Limb (tissue), 2 donors: ENCODE data around the gene RAPGEF2.
"Not testable (repeated sequence)": the region's sequence is repeated elsewhere in the genome, so short reads cannot be mapped to it uniquely, and the experiment has no call there.

ENCODE experiments used
- DNase-seq, 2 donors: peaks; one replicate each; pipeline ENCODE4 v3.0.0-alpha.2; 2016; ENCODE audit errors: extremely low spot score in 2 of 2

Gene RAPGEF2

DNA sequence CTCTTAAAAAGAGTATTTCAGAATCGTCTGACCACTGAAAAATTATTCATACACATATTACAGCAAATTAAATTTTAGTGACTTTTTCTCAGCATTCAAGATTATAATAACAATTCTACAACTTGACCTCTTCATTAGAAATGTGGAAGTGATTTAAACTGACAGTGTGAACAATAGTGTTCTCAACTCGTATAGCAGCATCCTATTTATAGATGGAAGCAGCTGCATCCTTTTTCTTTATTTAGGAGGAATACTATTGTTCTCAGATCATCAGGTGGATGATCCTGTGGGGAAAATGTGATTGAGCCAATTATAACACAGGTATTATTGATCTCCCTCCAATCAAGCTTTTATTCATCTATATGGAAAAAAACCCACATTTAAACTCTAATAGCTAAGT lies 56.7 kb downstream of the RAPGEF2 start:
- DNase-seq: no peak

DNA sequence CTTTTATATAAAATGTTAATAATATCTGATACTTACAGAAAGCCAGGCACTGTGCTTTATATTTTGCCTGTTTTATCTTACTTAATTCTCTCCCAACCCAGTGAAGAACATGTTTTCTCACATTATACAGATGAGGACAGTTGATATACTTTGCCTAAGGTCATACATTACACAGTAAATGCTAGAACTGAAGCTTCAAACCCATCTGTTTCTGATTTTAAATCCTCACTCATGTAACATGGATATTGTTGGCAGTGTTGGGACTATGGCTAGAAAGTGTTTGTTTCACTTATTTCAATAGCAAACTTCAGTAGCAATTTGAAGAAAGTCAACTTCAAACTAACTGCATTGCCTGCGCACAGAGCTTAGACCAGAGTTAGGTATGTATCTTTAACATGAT lies 57.4 kb downstream of the RAPGEF2 start:
- DNase-seq: no peak

DNA sequence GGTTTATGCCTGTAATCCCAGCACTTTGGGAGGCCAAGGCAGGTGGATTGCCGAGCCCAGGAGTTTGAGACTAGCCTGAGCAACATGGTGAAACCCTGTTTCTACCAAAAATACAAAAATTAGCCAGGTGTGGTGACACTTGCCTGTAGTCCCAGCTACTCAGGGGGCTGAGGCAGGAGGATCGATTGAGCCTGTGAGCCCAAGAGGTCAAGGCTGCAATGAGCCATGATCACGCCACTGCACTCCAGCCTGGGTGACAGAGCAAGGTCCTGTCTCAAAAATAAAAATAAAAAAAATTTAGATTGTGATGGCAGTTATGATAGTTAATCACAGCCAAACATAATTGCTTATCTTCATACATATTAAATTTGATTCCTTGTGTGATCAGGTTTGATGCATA lies 58.6 kb downstream of the RAPGEF2 start:
- not testable (repeated sequence) for DNase-seq

DNA sequence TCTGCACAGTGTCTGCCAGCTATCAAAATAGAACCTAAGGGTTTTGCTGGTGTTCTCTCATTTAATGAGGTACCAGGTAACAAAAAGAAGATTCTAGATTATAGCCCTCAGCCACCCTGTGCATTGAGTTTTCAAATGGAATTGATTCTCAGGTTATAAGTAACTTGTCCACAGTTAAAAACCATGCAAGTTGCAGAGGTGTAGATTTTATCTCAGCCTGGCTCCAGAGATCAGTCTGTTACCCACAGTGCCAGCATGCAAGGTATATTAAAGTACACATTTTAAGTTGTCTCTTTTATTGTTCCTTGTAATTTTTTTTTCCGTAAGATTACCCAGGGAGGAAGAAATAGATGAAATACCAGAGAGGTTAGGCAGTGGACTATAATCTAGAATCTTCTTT lies 59.7 kb downstream of the RAPGEF2 start:
- DNase-seq: no peak

DNA sequence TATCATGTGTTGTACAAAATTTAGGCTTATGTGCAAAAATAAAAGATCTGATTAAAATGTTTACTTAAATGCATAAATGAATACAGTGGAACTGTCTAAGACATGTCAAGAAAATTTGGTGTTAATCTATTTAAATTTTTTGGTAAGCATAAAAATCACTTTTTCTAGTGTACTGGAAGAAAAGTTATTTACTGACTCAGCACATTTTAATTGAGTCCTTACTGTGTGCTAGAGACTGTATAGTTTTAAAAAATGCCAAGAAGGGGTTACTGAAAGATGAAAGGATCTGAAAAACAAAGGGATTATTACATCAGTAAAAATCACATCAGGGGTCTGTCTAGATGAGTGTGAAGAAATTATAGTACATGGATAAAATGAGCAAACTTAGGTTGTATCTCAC lies 60.6 kb downstream of the RAPGEF2 start:
- no peak for DNase-seq

DNA sequence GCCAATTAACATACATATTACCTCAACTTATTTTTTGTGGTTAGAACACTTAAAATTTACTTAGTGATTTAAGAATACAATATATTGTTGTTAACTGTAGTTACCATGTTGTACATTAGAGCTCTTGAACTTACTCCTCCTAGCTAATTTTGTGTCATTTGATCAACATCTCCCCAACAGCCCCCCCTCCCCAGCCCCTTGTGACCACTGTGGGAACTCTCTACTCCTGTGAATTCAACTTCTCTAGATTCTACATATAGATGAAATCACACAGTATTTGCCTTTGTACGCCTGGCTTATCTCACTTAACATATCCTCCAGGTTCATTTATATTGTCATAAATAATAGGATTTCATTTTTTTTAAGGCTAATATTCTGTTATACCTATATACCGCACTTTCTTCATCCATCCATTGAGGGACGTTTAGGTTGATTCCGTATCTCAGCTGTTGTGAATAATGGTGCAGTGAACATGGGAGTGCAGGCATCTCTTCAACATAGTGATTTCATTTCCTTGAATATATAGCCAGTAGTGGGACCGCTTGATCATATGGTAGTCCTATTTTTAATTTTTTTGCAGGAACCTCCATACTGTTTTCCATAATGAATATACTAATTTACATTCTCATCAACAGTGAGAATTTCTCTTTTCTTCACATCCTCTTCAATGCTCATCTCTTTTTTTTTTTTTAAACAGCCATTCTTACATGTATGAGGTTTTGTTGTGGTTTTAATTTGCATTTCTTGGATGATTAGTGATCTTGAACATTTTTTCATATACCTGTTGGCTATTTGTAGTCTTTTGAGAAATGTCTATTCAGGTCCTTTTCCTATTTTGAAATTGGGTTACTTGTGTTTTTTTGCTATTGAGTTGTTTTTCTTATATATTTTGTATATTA lies 66.8 kb downstream of the RAPGEF2 start:
- DNase-seq: no peak

DNA sequence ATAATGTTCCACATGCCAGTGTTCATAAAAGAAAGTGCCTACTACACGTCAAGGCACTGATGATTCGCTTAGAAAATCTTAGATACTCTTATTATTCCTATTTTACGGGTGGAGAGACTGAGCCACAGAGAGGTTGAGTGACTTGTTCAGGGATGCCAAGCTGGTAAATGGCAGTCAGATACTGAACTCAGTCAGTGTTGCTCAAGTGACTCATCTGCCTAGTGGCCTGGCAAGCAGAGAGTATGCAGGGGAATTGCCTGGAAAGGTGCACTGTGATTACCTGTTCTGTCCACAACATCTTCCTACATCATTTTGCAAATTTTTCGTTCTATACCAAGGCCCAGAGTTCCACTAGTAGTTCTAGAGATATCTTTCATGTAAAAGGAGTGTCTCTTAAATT lies 68.4 kb downstream of the RAPGEF2 start:
- DNase-seq: no peak

DNA sequence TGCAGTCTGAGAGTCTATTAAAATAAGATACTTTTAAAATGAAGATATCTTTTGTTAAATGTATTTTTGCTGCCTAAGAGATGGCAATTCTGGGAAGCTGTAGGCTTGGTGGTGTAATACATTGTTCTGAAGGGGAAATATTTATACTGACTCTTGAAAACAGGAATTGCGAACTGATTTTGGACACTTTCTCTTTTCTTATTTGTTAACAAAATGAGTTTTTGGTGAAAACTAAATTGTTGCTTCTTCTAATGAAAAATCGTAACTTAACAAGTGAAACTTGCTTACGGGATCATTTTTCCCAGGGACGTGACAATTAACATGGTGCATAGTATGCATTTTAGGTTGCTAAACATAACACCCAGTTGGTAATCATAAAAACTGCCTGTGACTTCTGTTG lies 71.0 kb downstream of the RAPGEF2 start:
- no peak for DNase-seq

DNA sequence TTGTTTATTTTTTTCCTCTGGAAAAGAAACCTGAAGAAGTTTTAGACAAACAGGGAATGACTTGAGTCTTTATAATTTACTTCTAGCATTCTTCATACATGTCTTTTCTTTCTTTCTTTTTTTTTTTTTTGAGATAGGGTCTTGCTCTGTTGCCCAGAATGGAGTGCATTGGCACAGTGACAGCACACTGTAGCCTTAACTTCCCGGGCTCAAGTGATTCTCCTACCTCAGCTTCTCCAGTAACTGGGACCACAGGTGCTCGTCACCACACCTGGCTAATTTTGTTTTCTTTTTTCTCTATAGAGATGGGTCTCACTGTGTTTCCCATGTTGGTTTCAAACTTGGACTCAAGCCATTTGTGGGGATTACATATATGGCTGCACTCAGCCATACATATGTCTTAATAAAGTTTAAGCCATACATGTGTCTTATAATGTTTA lies 71.8 kb downstream of the RAPGEF2 start:
- no peak for DNase-seq

DNA sequence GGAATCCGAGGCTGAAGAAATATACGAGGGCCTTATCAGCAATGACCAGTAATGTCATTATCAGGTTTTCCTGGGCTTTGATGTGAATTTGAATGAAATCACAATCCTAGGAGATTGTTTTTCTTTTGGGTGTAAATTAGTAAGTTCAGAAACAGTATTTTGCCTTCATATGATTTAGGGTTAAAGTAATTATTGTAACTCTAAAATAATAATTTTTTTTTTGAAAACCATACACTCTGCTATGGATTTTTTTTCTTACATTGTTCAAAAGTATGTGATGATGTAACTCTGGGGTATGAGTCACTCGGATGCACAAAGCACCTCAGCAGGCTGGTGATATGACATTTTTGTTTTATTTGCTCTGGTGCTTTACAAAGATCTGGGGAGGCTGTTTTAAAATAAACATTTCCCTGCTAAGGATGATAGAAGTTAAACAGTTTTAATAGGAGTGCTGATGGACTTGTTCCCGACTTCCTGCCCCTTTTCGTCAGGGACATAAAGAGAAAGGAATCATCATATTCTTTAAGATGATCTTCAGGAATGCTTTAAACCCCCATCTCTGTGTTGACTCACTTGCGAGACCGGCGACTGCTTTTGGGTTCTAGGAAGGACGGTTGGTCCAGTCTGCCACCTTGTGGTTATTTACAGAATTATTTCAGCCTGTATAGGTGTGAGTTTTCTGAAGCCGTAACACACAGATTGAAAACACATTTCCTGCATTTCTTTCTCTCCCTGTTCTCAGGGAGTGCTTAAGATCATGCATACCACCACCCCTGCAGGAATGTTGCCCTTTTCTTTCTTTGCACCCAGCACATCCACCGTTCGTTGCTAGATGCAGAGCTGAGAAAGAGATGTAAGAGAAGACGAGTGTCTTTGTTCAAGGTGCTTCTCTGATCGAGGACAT lies 72.5 kb downstream of the RAPGEF2 start:
- peak; percentile 67 to 89 for DNase-seq

DNA sequence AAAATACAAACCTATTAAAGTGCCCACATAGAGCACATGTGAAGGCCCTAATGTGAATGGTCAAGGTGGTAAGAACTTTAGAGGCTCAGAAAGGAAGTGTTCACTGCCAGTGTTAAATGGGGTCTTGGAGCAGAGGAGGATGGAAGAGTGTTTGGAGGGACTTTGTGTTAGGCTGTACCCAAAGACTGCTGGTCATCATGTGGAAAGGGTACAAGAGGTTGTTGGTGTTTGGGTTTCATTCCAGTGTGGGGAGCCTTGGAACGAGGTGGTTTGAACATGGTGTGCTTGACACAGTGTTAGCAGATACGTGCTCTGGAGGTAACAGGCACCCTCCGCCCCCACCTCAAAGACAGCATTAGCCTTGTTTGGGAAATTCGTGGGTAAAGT lies 73.1 kb downstream of the RAPGEF2 start:
- no peak for DNase-seq

DNA sequence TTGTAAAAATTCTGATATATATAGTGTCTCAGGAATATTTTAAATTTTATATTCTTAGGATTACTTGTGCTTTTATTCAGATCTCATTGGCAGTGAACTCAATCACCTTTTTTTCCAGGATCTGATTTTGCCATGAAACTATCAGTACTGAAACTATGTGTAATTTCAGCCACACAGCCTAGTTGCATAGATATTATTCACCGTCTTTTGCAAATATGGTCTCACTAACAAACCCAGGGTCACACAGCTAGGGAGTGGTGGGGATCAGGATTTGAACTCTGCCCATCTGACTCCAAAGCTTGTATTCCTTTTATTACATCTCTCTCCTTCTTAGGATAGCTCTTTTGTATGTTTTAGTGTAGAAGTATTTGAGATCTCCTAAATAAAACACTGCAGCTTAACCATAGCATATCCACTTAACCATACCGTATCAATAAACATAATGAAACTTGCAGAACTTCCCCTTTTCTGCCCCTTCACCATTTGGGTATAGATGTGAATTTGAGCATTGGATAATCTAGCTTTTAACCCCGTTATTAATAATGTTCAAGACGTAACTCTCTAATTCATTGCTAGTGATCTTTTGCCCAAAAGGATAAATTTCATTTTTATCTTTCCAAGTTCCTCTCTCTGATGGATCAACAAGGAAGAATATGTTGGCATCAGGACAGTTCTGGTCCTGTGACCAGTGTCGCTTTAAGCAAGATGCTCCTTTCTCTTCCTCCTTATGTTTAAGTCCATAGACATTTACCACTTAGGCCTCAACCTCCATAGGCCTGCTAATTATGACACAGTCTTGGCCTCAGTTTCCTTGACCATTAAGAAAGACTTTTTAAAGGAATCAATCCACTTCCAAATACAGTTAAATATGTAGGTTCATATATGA lies 74.6 kb downstream of the RAPGEF2 start:
- no peak for DNase-seq

DNA sequence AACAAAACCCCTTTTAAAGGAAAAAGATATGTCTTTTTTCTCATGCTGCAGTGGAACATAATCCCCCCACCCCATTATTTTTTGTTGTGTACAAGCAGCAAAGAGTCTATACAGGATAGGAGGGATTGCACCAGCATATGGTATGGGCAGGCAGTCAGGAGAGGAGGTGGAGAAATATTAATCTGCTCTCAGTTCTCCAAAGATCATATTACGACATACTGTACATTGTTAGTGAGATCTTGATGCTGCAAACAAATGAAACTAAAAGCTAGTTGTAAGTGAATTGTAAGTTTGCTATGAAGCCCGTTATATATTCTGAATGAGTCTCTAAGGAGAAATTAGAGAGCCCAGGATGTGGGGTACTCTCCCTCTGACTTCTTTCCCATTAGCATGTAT lies 75.3 kb downstream of the RAPGEF2 start:
- no peak for DNase-seq

DNA sequence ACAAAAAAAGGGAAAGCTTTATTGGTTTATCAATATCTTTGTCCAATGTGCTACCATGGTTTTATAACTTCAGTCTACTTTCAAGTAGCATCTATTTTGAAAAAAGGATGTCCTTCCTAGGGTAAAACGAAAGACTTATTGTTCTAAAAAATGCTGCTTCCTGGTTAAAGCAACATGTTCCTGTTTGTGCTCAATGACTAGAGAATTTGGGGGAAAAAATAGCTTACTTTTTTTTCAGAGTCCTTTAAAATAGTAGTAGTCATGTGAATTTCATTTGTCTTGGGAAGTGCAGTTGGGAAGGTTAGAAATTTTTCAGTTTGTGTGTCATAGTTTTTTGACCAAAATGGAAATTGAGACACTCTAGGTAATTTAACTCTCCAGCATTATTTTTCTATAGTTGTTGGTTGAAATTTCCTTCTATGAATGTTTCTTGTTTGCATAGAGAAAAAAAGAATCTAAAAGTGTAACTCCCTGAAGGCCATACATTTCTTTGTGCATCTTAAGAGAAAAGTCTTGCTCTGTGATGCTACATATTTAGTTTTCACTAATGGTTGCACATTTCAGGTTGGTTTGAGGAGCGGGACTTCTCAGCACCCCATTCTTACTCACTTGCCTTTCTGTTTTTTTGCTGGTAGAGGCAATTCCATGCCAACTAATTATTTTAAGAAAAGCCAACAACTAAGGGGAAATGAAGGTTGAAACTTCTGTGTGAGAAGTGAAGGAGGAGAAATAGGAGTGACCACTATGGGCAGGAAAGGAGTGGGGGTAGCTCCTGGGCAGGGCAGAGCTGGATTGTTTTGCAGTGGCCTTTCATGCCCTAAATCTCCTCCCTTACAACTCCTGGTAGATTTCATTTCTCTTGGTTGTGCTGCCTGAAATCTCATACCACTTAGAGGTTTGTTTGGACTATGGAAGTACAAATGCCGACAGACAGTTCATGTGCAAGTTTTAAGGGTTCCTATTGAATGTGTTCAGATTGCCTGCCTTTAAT lies 76.4 kb downstream of the RAPGEF2 start:
- DNase-seq: no peak

DNA sequence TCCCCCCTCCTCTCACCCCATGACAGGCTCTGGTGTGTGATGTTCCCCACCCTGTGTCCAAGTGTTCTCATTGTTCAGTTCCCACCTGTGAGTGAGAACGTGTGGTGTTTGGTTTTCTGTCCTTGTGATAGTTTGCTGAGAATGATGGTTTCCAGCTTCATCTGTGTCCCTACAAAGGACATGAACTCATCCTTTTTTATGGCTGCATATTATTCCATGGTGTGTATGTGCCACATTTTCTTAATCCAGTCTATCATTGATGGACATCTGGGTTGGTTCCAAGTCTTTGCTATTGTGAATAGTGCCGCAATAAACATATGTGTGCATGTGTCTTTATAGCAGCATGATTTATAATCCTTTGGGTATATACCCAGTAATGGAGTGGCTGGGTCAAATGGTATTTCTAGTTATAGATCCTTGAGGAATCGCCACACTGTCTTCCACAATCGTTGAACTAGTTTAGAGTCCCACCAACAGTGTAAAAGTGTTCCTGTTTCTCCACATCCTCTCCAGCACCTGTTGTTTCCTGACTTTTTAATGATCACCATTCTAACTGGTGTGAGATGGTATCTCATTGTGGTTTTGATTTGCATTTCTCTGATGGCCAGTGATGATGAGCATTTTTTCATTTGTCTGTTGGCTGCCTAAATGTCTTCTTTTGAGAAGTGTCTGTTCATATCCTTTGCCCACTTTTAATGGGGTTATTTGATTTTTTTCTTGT lies 81.2 kb downstream of the RAPGEF2 start:
- not testable (repeated sequence) for DNase-seq

DNA sequence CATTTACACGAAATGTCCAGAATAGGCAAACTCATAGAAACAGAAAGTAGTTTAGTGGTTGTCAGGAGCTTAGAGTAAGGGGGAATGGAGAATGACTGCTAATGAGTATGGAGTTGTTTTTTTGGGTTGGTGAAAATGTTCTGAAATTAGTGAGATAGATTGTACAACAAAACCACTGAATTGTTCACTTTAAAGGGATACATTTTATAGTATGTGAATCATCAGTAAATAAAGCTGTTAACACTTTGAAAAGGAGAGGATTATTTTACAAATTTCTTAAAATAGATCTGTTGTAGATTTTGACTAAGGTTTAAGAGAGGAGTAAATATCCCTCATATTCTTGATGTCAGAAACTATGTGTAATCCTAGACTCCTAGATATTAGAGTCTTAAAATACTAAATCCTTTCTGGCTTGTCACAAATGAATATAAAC lies 82.7 kb downstream of the RAPGEF2 start:
- no peak for DNase-seq

DNA sequence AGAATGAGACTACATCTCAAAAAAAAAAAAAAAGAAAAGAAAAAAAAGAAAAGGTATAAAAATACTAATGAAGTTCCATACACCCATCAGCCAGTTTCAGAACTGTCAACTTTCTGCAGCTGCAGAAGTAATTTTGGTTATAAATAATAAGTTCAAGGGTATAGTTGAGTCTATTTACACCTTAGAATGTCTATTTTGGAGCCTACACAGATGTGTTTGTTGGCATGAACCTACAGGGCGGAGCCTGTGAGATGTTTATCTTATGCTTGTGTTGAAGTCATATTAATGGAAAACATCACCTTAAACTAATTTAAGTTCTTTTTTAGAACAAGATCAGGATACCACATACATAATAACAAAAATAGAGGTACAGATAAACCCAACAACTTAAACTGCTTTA lies 85.8 kb downstream of the RAPGEF2 start:
- DNase-seq: no peak

DNA sequence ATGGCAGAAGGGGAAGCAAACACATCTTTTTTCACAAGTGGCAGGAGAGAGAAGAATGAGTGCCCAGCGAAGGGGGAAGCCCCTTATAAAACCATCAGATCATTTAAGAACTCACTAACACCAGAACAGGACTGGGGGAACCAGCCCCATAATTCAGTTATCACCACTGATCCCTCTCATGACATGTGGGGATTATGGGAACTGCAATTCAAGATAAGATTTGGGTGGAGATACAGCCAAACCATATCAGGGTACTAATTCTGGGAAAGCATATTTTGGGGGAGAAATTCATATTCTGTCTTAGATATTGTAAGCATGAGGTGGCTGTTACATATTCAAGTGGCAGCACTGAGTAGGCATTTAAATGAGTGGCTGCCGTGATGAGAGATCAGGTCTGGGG lies 87.8 kb downstream of the RAPGEF2 start:
- no peak for DNase-seq

DNA sequence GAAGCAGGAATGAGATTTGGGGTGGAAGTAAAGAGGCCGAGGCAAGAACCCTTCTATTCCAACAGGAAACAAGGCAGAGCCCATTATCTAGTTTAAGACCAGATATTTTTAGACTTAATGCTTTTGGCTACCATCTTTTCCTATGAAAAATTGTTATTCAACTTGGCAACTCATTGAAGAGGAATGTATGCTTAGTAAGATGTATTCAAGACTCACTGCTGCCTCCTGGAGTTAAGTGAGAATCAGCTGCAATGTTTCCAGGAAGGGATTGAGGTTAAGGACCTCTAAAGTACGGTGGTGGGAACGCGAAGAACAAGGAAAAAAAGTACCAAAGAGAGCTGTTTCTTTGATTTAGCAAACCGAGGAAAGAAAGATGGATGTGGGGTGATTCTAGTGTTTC lies 89.1 kb downstream of the RAPGEF2 start:
- no peak for DNase-seq
